HG02798 (cell line): ENCODE results near the gene GTPBP4.
A peak's percentile ranks its signal among the peaks of the same experiment; 100 is the strongest.
"Not testable (repeated sequence)": the region's sequence is repeated elsewhere in the genome, so short reads cannot be mapped to it uniquely, and the experiment has no call there.

Experiments
- ATAC-seq: cut with Tn5 transposase; IDR thresholded peaks from one replicate; pipeline ENCODE4 v1.9.1; 2021; ENCODE audit warnings: mild to moderate bottlenecking; ENCODE audit not compliant: unreplicated experiment, poor library complexity

Gene GTPBP4

DNA sequence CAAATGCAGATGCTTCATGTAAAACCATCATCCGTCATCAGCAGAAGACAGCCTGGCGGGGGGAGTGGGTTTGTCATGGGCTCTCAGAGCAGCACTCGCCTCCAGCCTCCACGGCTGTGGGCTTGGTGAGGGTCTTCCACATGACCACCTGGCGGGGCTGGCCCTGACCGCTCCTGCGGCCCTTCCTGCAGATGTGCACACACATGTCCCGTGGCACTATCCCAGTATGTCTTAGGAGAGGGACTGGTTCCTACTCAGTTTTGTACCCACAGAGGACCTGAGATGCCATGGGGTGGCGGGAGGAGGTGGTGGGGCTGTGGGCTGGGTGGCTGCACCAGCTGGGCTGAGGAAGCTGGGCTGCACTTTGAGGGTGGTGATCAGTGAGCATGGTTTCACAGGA lies 32.7 kb downstream of the GTPBP4 start:
- no peak for ATAC-seq

DNA sequence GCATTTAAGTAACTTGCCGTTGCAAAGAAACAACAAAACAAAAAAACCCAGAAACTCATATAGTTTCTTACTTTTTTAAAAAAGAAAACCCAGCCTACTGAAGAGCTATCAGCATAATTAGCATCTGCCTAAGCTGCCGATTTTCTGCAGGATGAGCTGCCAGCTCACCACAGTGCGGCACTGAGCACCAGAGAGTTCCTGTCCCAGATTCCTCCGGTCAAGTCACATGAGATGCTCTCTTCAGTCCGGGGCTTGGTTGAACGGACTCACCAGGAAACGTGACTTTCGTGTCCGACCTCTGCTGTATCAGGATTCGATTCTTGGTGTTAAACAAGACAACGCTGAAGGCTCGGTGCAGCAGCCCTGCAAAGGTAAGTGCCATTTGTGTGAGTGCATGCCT lies 34.2 kb downstream of the GTPBP4 start:
- ATAC-seq, result no peak

GRCh38 chr10:1024103-1024502 lies 35.9 kb downstream of the GTPBP4 start:
- ATAC-seq, result no peak

DNA sequence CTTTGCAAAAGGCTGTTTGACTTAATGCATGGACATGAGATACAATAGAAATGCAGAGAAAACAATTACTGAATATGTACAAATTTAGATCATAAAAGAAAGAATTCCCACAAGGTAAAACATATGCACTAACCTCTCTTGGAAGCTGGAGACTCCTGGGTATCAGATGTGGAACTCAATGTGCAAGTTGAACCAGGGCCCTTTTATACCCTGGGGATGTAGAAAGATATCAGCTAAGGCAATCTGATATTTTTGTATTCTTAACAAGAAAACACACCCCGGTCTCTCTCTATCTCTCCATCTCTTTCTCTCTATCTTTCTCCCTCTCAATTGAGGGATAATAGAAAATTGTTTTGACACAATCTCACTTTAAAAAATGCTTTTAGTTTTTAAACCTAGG lies 37.4 kb downstream of the GTPBP4 start, which contains the start of gene IDI2:
TSS of gene IDI2 (minus strand) at position 177 of the 400 bp plus-strand sequence. CDS start 1,136 bp downstream, outside the sequence.
- ATAC-seq, result no peak

GRCh38 chr10:1026578-1026977 lies 38.3 kb downstream of the GTPBP4 start:
- ATAC-seq, result no peak

DNA sequence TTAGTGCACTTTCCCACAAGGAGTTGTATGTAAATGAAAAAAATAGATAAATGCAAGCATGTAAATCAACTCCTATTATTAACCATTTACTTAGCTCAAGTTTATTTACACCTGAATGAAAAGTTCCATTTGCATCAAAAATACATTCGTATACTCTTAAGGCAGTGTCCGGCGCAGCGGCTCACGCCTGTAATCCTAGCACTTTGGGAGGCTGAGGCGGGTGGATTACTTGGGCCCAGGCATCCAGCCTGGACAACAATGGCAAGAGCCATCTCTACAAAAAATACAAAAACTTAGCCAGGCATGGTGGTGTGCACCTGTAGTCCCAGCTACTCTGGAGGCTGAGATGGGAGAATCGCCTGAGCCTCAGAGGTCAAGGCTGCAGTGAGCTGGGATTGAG lies 41.6 kb downstream of the GTPBP4 start:
- no peak for ATAC-seq

- ATAC-seq, result no peak
Measured at GRCh38 chr10:1033601-1034000, 45.4 kb downstream of the GTPBP4 start.

GRCh38 chr10:1034758-1035157 lies 46.5 kb downstream of the GTPBP4 start:
- no peak for ATAC-seq

GRCh38 chr10:1035201-1035600 lies 47.0 kb downstream of the GTPBP4 start:
- no peak for ATAC-seq

DNA sequence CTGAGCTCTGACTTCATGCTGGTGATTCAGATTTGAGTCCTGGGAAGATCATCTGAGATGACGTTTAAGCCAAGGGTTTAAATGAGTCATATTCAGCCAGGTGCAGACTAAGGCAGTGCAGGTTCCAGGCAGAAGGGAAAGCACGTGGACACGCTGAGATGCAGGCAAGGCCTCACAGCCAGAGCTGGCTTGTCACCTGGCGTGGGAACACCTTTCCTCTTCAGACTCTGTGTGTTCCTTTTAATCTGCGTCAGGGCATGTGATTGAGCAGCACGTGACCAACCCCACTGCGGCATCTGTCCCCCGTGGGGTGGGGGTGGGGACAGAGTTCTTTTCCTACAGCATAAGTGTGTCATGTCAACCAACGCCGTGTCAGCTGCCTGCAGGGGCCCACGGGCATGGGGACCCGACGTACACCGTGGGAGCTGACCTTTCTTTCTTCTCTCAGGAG lies 48.1 kb downstream of the GTPBP4 start:
- ATAC-seq, result peak; percentile 87

GRCh38 chr10:1037098-1037497 lies 48.9 kb downstream of the GTPBP4 start:
- ATAC-seq, result no peak

- ATAC-seq, result not testable (repeated sequence)
Measured at GRCh38 chr10:1038769-1039168, 50.5 kb downstream of the GTPBP4 start.

DNA sequence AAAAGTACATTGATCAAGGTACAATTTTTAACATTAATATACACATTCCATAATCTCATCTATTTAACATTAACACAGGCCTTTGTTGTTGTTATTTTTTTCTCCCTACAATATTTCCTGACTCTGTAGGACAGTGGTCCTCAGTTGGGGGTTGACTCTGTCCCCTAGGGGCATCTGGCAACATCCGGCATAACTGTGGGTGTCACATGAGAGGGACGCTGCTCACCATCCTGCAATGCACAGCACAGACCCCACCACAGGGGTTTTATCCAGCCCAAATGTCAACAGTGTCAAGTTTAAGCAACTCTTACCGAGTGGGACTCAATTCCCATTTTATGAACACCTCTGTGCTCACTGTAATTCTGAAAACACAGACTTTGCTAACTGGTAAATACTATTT lies 51.9 kb downstream of the GTPBP4 start:
- ATAC-seq, result no peak

DNA sequence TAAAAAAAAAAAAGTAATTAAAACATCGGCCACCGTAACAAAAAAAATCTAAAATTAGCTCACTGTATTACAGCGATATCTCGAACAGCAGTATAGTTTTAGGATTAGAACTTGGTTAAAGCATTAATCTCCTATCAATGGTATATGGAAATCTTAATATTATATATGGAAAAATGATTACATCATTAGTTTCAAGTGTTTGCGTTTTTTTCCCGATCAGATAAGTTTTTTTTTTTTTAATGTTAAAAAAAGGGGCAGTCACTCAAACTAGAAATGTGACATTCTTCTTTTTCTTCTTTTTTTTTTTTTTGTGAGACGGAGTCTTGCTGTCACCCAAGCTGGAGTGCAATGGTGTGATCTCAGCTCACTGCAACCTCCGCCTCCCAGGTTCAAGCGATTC lies 53.3 kb downstream of the GTPBP4 start:
- no peak for ATAC-seq

GRCh38 chr10:1043532-1043995 lies 55.3 kb downstream of the GTPBP4 start:
- ATAC-seq, result peak; percentile 38

- no peak for ATAC-seq
Measured at GRCh38 chr10:1044146-1044545, 55.9 kb downstream of the GTPBP4 start.

DNA sequence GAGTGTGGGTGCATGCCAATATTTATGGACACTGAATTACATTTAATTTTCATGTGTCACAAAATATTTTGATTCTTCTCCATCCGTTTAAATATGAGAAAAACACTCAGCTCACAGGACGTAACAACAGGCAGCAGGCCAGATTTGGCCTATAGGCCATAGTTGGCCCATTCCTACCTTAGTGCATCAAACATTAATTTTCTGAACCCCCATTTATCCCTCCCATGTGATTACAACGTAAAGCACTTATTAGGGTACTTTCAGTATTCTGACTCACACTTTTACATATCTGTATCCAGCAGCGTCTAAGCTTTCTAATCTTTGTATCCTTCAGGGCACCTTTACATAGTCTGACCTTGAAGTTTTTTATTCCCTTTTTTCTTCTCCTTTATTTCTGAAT lies 56.7 kb downstream of the GTPBP4 start:
- no peak for ATAC-seq

DNA sequence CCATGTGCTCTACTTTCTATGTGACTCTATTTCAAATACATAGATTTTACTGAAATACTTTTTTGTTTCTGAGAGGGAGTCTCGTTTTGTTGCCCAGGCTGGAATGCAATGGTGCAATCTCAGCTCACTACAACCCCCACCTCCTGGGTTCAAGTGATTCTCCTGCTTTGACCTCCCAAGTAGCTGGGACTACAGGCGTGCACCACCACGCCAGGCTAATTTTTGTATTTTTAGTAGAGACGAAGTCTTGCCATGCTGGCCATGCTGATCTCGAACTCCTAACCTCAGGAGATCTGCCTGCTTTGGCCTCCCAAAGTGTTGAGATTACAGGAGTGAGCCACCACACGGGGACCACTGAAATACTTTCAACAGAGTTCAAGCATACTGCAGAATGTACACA lies 57.2 kb downstream of the GTPBP4 start:
- ATAC-seq, result no peak

DNA sequence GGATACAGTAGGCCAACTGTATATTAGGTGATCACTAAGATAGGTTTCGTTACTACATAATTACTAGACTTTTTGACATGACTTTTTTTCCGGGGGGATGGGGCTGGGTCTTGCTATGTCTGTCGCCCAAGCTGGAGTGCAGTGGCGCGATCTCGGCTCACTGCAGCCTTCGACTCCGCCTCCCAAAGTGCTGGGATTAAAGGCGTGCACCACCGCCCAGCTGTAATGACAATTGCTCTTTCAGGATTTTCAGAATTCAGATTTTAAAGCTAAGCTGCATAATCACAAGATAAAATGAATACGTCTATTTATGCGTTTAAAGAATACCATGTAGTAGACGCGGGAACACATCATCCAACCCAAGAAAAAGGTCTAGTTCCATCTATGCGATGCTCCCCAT lies 59.7 kb downstream of the GTPBP4 start:
- no peak for ATAC-seq

DNA sequence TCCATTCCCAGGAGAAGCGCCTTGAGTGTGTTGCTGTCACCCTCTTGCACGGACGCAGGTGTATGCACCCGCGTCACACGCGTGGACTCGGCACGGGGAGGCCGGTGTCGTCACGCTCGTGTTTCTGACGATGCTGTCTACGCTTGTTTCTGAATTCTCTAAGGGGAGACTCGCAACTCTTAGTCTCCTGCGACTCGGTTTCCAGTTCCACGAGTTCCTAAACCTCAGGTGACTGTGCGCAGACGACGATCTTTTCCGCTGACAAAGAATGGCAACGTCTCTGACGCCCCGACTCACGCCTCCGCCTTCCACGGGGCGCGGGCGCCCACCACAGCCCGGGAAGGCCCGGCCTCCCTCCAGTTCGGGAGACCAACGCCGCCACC lies 60.1 kb downstream of the GTPBP4 start:
- ATAC-seq, result no peak

- peak; percentile 85 for ATAC-seq
Measured at GRCh38 chr10:1048732-1049424, 60.6 kb downstream of the GTPBP4 start, which contains the start of gene IDI1. Gene IDI1, minus strand, starts transcription at chr10:1049119. Its CDS starts 116 bp downstream, at chr10:1049003.

GRCh38 chr10:1049425-1049958 lies 61.3 kb downstream of the GTPBP4 start:
- no peak for ATAC-seq
